HepG2 (cell line): ENCODE results near the gene ABHD6. TPM values are rescaled to one million over a fixed set of nuclear protein-coding genes. Genes with fewer than 3 reads are reported as not detected.
A peak's percentile ranks its signal among the peaks of the same experiment; 100 is the strongest.

Experiments
- ADNP ChIP-seq: sonication (generic); formaldehyde crosslinking; IDR thresholded peaks from 2 replicates; pipeline ENCODE4 v1.4.0; 2020; ENCODE audit warnings: missing genetic modification reagents
- CBX5 ChIP-seq: sonication (generic); formaldehyde crosslinking; IDR thresholded peaks from 2 replicates; pipeline ENCODE4 v1.4.0; 2020; ENCODE audit warnings: missing genetic modification reagents, borderline replicate concordance
- ESRRA ChIP-seq: sonication (generic); formaldehyde crosslinking; IDR thresholded peaks from 2 replicates; pipeline ENCODE4 v1.5.1; 2020; ENCODE audit warnings: mild to moderate bottlenecking, low read depth, missing genetic modification reagents
- ETV5 ChIP-seq: IDR thresholded peaks from 2 replicates; pipeline ENCODE4 v1.6.1; 2018; ENCODE audit warnings: missing biosample characterization, missing genetic modification reagents, inconsistent platforms, borderline replicate concordance
- LCORL ChIP-seq, 2 experiments: fragments of 450-650 bp in 1 of 2; sonication (generic) in 1 of 2; formaldehyde crosslinking in 1 of 2; IDR thresholded peaks; 2 replicates each; pipeline versions ENCODE4 v1.5.0 to v1.6.1; 2017 to 2020; ENCODE audit warnings: antibody characterized with exemption in 1 of 2, missing genetic modification reagents in 1 of 2
- NRL ChIP-seq: sonication (generic); formaldehyde crosslinking; IDR thresholded peaks from 2 replicates; pipeline ENCODE4 v1.5.0; 2020; ENCODE audit warnings: missing genetic modification reagents, mild to moderate bottlenecking, moderate library complexity, borderline replicate concordance
- RBFOX2 ChIP-seq: fragments of 200-400 bp; formaldehyde crosslinking; IDR thresholded peaks from 2 replicates; pipeline ENCODE4 v1.6.1; 2017; ENCODE audit warnings: low read depth, mild to moderate bottlenecking, low read length
- SNAI1 ChIP-seq: sonication (generic); formaldehyde crosslinking; IDR thresholded peaks from 2 replicates; pipeline ENCODE4 v1.5.0; 2020; ENCODE audit warnings: mild to moderate bottlenecking, missing genetic modification reagents, borderline replicate concordance
- TOE1 ChIP-seq: sonication (generic); formaldehyde crosslinking; IDR thresholded peaks from 2 replicates; pipeline ENCODE4 v1.4.0; 2020; ENCODE audit warnings: mild to moderate bottlenecking, missing genetic modification reagents
- TP53 ChIP-seq: sonication (generic); formaldehyde crosslinking; conservative IDR thresholded peaks from 2 replicates; pipeline ENCODE4 v1.4.0; 2020; ENCODE audit warnings: missing genetic modification reagents
- ZFP41 ChIP-seq: sonication (generic); formaldehyde crosslinking; IDR thresholded peaks from 2 replicates; pipeline ENCODE4 v1.4.0; 2020; ENCODE audit warnings: mild to moderate bottlenecking, missing genetic modification reagents, borderline replicate concordance
- ZNF569 ChIP-seq: sonication (generic); formaldehyde crosslinking; IDR thresholded peaks from 2 replicates; pipeline ENCODE4 v1.5.0; 2020; ENCODE audit warnings: mild to moderate bottlenecking, missing genetic modification reagents, moderate library complexity, borderline replicate concordance
- ZNF629 ChIP-seq: sonication (generic); formaldehyde crosslinking; conservative IDR thresholded peaks from 2 replicates; pipeline ENCODE4 v1.5.0; 2020; ENCODE audit warnings: missing genetic modification reagents
- ZNF724P ChIP-seq: sonication (generic); formaldehyde crosslinking; IDR thresholded peaks from 2 replicates; pipeline ENCODE4 v1.8.0; 2022; ENCODE audit warnings: missing genetic modification reagents, borderline replicate concordance
- ZNF747 ChIP-seq: sonication (generic); formaldehyde crosslinking; IDR thresholded peaks from 2 replicates; pipeline ENCODE4 v1.8.1; 2023; ENCODE audit warnings: missing genetic modification reagents, mild to moderate bottlenecking, borderline replicate concordance
- polyA plus RNA-seq, 8 experiments: library from polyadenylated mRNA; depleted of rRNA in 3 of 8; stranded (reverse) in 7 of 8; unstranded in 1 of 8; fragments of >200 nt; fragmentation: Illumina TruSeq in 4 of 8; extraction: Trizol in 4 of 8; gene quantifications; 2 replicates each; pipeline versions ENCODE4 v1.2.1 to v1.2.3, GENCODE V29; 2011 to 2016; ENCODE audit warnings: low read depth in 4 of 8, missing spikeins in 1 of 8, mixed read lengths in 1 of 8; ENCODE audit not compliant: insufficient read depth in 1 of 8
- total RNA-seq, 5 experiments: library from RNA; depleted of rRNA; stranded (reverse); fragments of >200 nt; fragmentation: Illumina TruSeq; extraction: Trizol; gene quantifications; 2 replicates each; pipeline ENCODE4 v1.2.3, GENCODE V29; 2016; ENCODE audit warnings: low read depth in 1 of 5
- TF ChIP-seq, protein P1 (sequence below): IDR thresholded peaks from 2 replicates; pipeline ENCODE4 v1.6.1; 2016; ENCODE audit warnings: low read depth, control low read depth
- TF ChIP-seq, protein P2 (sequence below): sonication (generic); formaldehyde crosslinking; IDR thresholded peaks from 2 replicates; pipeline ENCODE4 v1.8.1; 2022; ENCODE audit warnings: low read depth, mild to moderate bottlenecking, missing genetic modification reagents
- TF ChIP-seq, protein P3 (sequence below): sonication (generic); formaldehyde crosslinking; IDR thresholded peaks from 2 replicates; pipeline ENCODE4 v1.8.0; 2022; ENCODE audit warnings: missing genetic modification reagents, mild to moderate bottlenecking, borderline replicate concordance
- TF ChIP-seq, protein P4 (sequence below): sonication (generic); formaldehyde crosslinking; IDR thresholded peaks from 2 replicates; pipeline ENCODE4 v1.8.0; 2022; ENCODE audit warnings: low read depth, missing genetic modification reagents
- TF ChIP-seq, protein P5 (sequence below): sonication (generic); formaldehyde crosslinking; IDR thresholded peaks from 2 replicates; pipeline ENCODE4 v1.8.1; 2022; ENCODE audit warnings: mild to moderate bottlenecking, missing genetic modification reagents

The ABHD6 gene
- total and polyA plus RNA-seq, 2 of the 13 experiments (the other 11 are each of a cell fraction or from before 2014, with no cell fraction given) = 9.0 to 17.2 TPM

DNA sequence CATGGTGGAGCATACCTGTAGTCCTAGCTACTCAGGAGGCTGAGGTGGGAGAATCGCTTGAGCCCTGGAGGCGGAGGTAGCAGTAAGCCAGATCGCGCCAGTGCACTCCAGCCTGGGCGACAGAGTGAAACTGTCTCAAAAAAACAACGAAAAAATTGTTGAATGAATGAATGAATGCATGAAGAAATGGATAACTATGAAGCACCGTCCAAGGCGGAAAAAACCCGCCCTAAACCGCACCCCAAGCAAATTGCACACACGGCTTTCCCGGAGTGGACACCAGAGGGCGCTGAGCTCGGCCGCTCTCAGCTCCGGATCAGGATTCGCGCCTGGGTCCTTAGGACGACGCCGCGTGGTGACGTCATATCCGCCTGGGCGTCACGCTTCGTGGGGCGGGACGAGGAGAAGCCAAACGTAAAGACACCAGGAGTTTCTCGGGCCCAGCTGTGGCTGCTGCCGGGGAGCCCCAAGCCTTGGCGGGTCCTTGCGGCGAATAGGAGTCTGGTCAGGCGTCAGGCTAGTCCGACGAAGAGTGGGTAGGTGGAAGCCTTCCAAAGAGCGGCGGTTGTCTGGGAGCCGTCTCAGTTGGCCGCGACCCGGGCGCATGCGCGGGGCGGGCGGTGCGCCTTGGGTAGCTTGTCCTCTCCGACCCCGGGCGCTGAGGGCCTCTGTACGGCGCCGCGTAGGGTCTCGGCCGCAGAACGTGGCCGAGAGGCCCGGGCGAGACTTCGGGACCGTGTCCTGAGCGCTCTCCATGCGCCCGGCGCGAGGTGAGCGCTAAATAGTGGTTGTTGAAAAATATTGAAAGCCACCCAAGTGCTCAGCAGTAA, 68.5 kb downstream of the ABHD6 start, which contains the start of the genes HTD2 and RPP14 (continued):
- TF ChIP-seq LCORL (IDR thresholded peaks at IDR 0.05) (no peak), LCORL (CRISPR knock-in tag; IDR thresholded peaks at IDR 0.05) (peak; percentile 77), ZNF724P (CRISPR knock-in tag) (no peak), ETV5 (CRISPR knock-in tag) (peak; percentile 89), ZNF569 (CRISPR knock-in tag) (no peak), RBFOX2 (peak; percentile 95), ZFP41 (CRISPR knock-in tag) (no peak), TOE1 (CRISPR knock-in tag) (peak; percentile 62; the same call in 1 of the 2 replicates), SNAI1 (CRISPR knock-in tag) (no peak), TP53 (CRISPR knock-in tag) (no peak), ZNF747 (no peak), ESRRA (CRISPR knock-in tag) (peak; percentile 57; the same call in 1 of the 2 replicates), ZNF629 (CRISPR knock-in tag) (no peak), ADNP (CRISPR knock-in tag) (no peak), NRL (CRISPR knock-in tag) (peak; percentile 81; the same call in 1 of the 2 replicates), CBX5 (0 out of 2 replicates have a peak, but pooled peaks have one; percentile 79)
- TF ChIP-seq, protein P1, sequence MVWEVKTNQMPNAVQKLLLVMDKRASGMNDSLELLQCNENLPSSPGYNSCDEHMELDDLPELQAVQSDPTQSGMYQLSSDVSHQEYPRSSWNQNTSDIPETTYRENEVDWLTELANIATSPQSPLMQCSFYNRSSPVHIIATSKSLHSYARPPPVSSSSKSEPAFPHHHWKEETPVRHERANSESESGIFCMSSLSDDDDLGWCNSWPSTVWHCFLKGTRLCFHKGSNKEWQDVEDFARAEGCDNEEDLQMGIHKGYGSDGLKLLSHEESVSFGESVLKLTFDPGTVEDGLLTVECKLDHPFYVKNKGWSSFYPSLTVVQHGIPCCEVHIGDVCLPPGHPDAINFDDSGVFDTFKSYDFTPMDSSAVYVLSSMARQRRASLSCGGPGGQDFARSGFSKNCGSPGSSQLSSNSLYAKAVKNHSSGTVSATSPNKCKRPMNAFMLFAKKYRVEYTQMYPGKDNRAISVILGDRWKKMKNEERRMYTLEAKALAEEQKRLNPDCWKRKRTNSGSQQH (CRISPR knock-in tag) = 0 out of 2 replicates have a peak, but pooled peaks have one; percentile 45
- TF ChIP-seq, protein P2, sequence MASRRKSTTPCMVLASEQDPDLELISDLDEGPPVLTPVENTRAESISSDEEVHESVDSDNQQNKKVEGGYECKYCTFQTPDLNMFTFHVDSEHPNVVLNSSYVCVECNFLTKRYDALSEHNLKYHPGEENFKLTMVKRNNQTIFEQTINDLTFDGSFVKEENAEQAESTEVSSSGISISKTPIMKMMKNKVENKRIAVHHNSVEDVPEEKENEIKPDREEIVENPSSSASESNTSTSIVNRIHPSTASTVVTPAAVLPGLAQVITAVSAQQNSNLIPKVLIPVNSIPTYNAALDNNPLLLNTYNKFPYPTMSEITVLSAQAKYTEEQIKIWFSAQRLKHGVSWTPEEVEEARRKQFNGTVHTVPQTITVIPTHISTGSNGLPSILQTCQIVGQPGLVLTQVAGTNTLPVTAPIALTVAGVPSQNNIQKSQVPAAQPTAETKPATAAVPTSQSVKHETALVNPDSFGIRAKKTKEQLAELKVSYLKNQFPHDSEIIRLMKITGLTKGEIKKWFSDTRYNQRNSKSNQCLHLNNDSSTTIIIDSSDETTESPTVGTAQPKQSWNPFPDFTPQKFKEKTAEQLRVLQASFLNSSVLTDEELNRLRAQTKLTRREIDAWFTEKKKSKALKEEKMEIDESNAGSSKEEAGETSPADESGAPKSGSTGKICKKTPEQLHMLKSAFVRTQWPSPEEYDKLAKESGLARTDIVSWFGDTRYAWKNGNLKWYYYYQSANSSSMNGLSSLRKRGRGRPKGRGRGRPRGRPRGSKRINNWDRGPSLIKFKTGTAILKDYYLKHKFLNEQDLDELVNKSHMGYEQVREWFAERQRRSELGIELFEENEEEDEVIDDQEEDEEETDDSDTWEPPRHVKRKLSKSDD (CRISPR knock-in tag) = 0 out of 2 replicates have a peak, but pooled peaks have one; percentile 71
- TF ChIP-seq, protein P3, sequence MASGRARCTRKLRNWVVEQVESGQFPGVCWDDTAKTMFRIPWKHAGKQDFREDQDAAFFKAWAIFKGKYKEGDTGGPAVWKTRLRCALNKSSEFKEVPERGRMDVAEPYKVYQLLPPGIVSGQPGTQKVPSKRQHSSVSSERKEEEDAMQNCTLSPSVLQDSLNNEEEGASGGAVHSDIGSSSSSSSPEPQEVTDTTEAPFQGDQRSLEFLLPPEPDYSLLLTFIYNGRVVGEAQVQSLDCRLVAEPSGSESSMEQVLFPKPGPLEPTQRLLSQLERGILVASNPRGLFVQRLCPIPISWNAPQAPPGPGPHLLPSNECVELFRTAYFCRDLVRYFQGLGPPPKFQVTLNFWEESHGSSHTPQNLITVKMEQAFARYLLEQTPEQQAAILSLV (CRISPR knock-in tag) = peak; percentile 81
- TF ChIP-seq, protein P4, sequence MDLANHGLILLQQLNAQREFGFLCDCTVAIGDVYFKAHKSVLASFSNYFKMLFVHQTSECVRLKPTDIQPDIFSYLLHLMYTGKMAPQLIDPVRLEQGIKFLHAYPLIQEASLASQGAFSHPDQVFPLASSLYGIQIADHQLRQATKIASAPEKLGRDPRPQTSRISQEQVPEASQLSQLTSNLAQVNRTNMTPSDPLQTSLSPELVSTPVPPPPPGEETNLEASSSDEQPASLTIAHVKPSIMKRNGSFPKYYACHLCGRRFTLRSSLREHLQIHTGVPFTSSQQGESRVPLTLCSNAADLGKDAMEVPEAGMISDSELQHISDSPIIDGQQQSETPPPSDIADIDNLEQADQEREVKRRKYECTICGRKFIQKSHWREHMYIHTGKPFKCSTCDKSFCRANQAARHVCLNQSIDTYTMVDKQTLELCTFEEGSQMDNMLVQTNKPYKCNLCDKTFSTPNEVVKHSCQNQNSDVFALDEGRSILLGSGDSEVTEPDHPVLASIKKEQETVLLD (CRISPR knock-in tag) = peak; percentile 17; the same call in 1 of the 2 replicates
- TF ChIP-seq, protein P5, sequence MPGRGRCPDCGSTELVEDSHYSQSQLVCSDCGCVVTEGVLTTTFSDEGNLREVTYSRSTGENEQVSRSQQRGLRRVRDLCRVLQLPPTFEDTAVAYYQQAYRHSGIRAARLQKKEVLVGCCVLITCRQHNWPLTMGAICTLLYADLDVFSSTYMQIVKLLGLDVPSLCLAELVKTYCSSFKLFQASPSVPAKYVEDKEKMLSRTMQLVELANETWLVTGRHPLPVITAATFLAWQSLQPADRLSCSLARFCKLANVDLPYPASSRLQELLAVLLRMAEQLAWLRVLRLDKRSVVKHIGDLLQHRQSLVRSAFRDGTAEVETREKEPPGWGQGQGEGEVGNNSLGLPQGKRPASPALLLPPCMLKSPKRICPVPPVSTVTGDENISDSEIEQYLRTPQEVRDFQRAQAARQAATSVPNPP (CRISPR knock-in tag) = no peak
